NCI-H2227 treated with DMSO at 0.1 percent for 48 hours (cell line): ENCODE measurements around the gene ANXA2R.

ENCODE experiments used
- DNase-seq: peaks from one replicate; lab custom pipeline; 2025; lab: John Stamatoyannopoulos, UW

ANXA2R gene

GRCh38 chr5:43000111-43000840 is 39.8 kb downstream of the ANXA2R start:
- peak; percentile 70 for DNase-seq

GRCh38 chr5:42995360-42995751 is 44.8 kb downstream of the ANXA2R start:
- no peak for DNase-seq

GRCh38 chr5:42994555-42995359 is 45.4 kb downstream of the ANXA2R start:
- DNase-seq = peak; percentile 98

GRCh38 chr5:42994246-42994554 is 45.9 kb downstream of the ANXA2R start:
- no peak for DNase-seq

- no peak for DNase-seq
Observed at GRCh38 chr5:42993516-42994245, 46.4 kb downstream of the ANXA2R start.

GRCh38 chr5:42992088-42992879 is 47.8 kb downstream of the ANXA2R start:
- peak; percentile 81 for DNase-seq

- no peak for DNase-seq
Observed at GRCh38 chr5:42991404-42992087, 48.6 kb downstream of the ANXA2R start.

- DNase-seq = no peak
Observed at GRCh38 chr5:42990892-42991291, 49.2 kb downstream of the ANXA2R start.
